ENCODE measurements around the gene DNAJC7. TPM values are rescaled to one million over a fixed set of nuclear protein-coding genes. Genes with fewer than 3 reads are reported as not detected.

DNAJC7 gene
- total RNA-seq, 4 donors from 2014 or later, result 43.1 to 51.1 (median 44.4) TPM

GRCh38 chr17:41930009-41930832, 87.0 kb downstream of the DNAJC7 start, which contains the start of gene ODAD4:
Gene ODAD4, plus strand, starts transcription at chr17:41930617. Its CDS starts 107 bp downstream, at chr17:41930724.
- WGBS, result 4% methylated on average over 28 of the region's 43 CpGs
- Histone ChIP-seq H3K4me1 (peaks cover 13 to 22% (median 20%) of the 10 kb centered on the region in 4 donors), H3K27ac (replicated peaks in 1 of 4) (peak within 1 kb of the TSS; percentile 79 to 87 (median 84)), H3K36me3 (peaks cover 0 to 2% (median under 1%) of the 10 kb centered on the region in 4 donors), H3K4me3 (peak within 1 kb of the TSS; percentile 57 to 62 (median 60)), H3K9me3 (no peaks in the 10 kb centered on the region), H3K27me3 (no peaks in the 10 kb centered on the region)
- intact Hi-C loops (cut with DNase I), result no loop called here
- TF ChIP-seq CTCF (IDR thresholded peaks at IDR 0.05) (peak; percentile 42 to 64 (median 60)), EP300 (IDR thresholded peaks at IDR 0.05) (no peak), POLR2A (IDR thresholded peaks at IDR 0.05; ENCODE audit: low read depth) (no peak), POLR2AphosphoS5 (IDR thresholded peaks at IDR 0.05) (peak; percentile 93 to 97)
- peak; percentile 99 for DNase-seq (ENCODE audit: extremely low spot score)

GRCh38 chr17:41928693-41929251, 88.5 kb downstream of the DNAJC7 start:
- no peaks in the 10 kb centered on the region for H3K27me3 ChIP-seq
- DNase-seq (ENCODE audit: extremely low spot score), result no peak
- peaks cover 13 to 22% (median 20%) of the 10 kb centered on the region in 4 donors for H3K4me1 ChIP-seq
- peak overlapping the region in 1 of 4 donors; percentile 87 for H3K27ac ChIP-seq (replicated peaks in 1 of 4)
- no peaks in the 10 kb centered on the region for H3K36me3 ChIP-seq
- no peaks in the 10 kb centered on the region for H3K9me3 ChIP-seq
- WGBS, result 73% methylated on average over 6 of the region's 6 CpGs
- H3K4me3 ChIP-seq, result no peak overlapping the region
- intact Hi-C loops (cut with DNase I), result no loop called here
- TF ChIP-seq POLR2A (IDR thresholded peaks at IDR 0.05; ENCODE audit: low read depth), result no peak
- no peak for TF ChIP-seq CTCF (IDR thresholded peaks at IDR 0.05)
- TF ChIP-seq POLR2AphosphoS5 (IDR thresholded peaks at IDR 0.05), result no peak
- no peak for TF ChIP-seq EP300 (IDR thresholded peaks at IDR 0.05)

Other genes starting within 250 kb of the DNAJC7 start
- 10 to 100 TPM; 24.5 to 56.6 (median 46.4) TPM for gene JUP, start 230.7 kb downstream of the DNAJC7 start, total RNA-seq
- 10 to 100 TPM in 2 of 4 donors, 1 to 10 TPM in 2; 8.4 to 19.9 (median 14.4) TPM for gene P3H4, start 205.5 kb downstream of the DNAJC7 start, total RNA-seq
- gene FKBP10, start 204.4 kb downstream of the DNAJC7 start, total RNA-seq, result 10 to 100 TPM; 30.5 to 49.4 (median 33.8) TPM
- 10 to 100 TPM; 64.8 to 95.6 (median 70.1) TPM for gene NT5C3B, start 181.2 kb downstream of the DNAJC7 start, total RNA-seq
- 1 to 10 TPM; 1.7 to 3.0 (median 2.7) TPM for gene KLHL10, start 179.6 kb downstream of the DNAJC7 start, total RNA-seq
- gene KLHL11, start 152.0 kb downstream of the DNAJC7 start, total RNA-seq, result 10 to 100 TPM; 12.4 to 24.2 (median 17.2) TPM
- 10 to 100 TPM; 52.3 to 87.7 (median 71.3) TPM for gene ACLY, start 98.5 kb downstream of the DNAJC7 start, total RNA-seq
- gene ODAD4, start 86.8 kb downstream of the DNAJC7 start, total RNA-seq, result 1 to 10 TPM in 2 of 4 donors, under 1 TPM in 2; 0.33 to 1.7 (median 1.1) TPM
- gene CNP, start 50.6 kb downstream of the DNAJC7 start, total RNA-seq, result 100 to 1,000 TPM in 1 of 4 donors, 10 to 100 TPM in 3; 68.9 to 101 (median 78.5) TPM
- gene NKIRAS2, start 2.7 kb upstream of the DNAJC7 start, total RNA-seq, result 10 to 100 TPM; 44.0 to 74.3 (median 59.0) TPM
- 1 to 10 TPM in 1 of 4 donors, under 1 TPM in 3; under 0.01 to 1.2 (median 0.67) TPM for gene C17orf113, start 33.2 kb upstream of the DNAJC7 start, total RNA-seq
- gene ZNF385C, start 81.0 kb upstream of the DNAJC7 start, total RNA-seq, result under 1 TPM in 2 of 4 donors, not detected in 2; 0.39 to 0.42 TPM
- 10 to 100 TPM in 3 of 4 donors, 1 to 10 TPM in 1; 9.6 to 11.7 (median 11.3) TPM for gene DHX58, start 95.3 kb upstream of the DNAJC7 start, total RNA-seq
- gene KAT2A, start 103.9 kb upstream of the DNAJC7 start, total RNA-seq, result 10 to 100 TPM; 13.8 to 31.1 (median 21.8) TPM
- gene HSPB9, start 105.4 kb upstream of the DNAJC7 start, total RNA-seq, result under 1 TPM in 2 of 4 donors, not detected in 2; 0.26 to 0.42 TPM
- gene RAB5C, start 137.6 kb upstream of the DNAJC7 start, total RNA-seq, result 100 to 1,000 TPM; 102 to 140 (median 128) TPM
- under 1 TPM; 0.17 to 0.42 (median 0.26) TPM for gene KCNH4, start 163.7 kb upstream of the DNAJC7 start, total RNA-seq
- gene HCRT, start 168.0 kb upstream of the DNAJC7 start, total RNA-seq, result not detected
- gene GHDC, start 177.1 kb upstream of the DNAJC7 start, total RNA-seq, result 10 to 100 TPM; 20.3 to 31.3 (median 22.0) TPM

Data from esophagus muscularis mucosa (tissue), 4 donors.